GM18873 (cell line): ENCODE measurements around the gene SLCO2A1.

Experiments
- ATAC-seq: cut with Tn5 transposase; IDR thresholded peaks from one replicate; pipeline ENCODE4 v1.9.1; 2021; ENCODE audit warnings: mild to moderate bottlenecking, moderate library complexity, moderate number of reproducible peaks; ENCODE audit not compliant: unreplicated experiment, low FRiP score

The SLCO2A1 gene

GRCh38 chr3:133915685-133916658 is 113.8 kb downstream of the SLCO2A1 start:
- ATAC-seq = no peak

GRCh38 chr3:133914839-133915600 is 114.7 kb downstream of the SLCO2A1 start:
- ATAC-seq = no peak

GRCh38 chr3:133910422-133910821 is 119.3 kb downstream of the SLCO2A1 start:
- ATAC-seq = no peak

DNA sequence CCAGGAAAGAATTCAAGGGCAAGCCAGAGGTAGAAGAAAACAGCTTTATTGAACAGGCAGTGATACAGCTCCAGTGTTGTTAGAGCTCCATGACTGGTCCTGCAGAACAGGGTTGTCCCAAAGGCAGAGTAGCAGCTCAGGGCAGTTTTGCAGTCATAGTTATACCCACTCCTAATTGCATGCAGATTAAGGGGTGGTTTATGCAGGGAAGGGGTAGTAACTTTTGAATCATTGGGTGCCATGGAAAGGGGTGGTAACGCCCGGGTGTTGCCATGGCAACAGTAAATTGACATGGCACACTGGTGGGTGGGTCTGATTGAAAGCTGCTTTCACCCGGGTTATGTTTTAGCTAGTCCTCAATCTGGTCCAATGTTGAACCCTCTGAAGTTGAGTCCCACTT is 124.3 kb downstream of the SLCO2A1 start:
- no peak for ATAC-seq

DNA sequence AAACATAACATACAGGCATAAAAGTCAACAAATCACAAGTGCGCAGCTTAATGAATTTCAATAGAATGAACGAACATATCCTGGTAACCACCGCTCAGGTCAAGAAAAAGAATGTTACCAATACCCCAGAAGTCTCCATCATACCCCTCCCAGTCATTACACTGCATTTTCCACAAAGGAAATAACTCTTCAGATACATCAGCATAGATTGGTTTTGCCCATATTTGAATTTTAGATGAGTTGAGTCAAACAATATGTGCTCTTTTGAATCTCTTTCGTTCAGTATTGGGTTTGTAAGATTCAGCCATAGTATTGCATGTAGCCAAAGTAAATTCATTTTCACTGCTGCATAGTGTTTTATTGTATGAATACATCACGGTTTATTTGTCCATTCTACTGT is 127.9 kb downstream of the SLCO2A1 start:
- ATAC-seq = no peak

DNA sequence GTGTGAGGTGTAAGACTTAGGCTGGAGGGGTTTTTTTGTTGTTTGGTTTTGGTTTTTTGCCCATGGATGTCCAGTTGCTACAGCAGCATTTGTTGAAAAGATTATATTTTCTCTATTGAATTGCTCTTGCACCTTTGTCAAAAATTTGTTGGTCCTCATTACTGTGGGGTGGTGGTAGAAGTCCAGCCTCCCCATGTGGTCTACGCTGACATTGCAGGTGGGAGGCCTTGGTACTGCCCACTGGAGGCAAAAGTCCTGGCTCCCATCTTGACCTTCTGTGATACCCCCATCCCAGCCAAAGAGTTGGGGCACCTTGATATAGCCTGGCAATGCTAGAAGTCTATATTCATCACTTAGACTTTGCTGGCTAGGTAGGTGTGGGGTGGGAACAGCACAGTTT is 128.6 kb downstream of the SLCO2A1 start:
- no peak for ATAC-seq

GRCh38 chr3:133899311-133899710 is 130.4 kb downstream of the SLCO2A1 start:
- no peak for ATAC-seq

- ATAC-seq = no peak
Measured at GRCh38 chr3:133897547-133897946, 132.2 kb downstream of the SLCO2A1 start.

DNA sequence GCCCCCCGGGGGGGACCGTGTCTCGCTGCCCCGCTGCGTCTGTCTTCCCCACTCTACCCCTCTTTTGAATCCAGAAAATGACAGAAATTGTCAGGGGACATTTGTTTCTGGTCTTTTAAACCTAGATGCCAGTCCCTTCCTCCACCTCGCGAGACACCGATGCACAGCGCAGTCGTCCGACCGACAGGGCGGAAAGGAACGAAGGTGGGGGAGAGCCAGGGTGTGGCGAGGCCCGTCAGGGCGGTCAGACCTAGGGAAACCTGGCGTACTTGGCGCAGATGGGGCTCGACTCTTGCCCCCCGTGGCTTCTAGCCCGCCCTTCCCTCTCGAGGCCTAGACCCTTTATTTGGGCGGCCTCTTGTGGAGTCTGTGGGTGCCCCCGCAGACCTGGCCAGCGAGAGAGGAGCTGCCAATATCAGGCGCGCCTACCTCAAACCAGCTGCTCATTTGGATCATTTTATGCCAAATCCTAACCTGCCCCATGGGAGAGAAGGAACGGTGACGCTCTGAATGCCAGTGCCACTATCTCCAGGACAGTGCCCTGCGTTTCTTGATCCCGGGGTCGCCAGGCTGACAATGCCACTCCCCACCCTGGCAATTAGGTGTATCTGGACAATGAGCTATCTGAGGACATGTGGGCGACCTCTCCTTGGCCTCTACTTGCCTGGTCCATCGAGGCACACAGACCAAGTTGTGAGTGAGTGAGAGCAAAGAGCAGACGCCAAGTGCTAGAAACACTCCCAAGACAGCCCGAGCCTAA is 133.5 kb downstream of the SLCO2A1 start:
- no peak for ATAC-seq

- ATAC-seq = no peak
Measured at GRCh38 chr3:133895208-133896001, 134.3 kb downstream of the SLCO2A1 start, which contains the start of gene RAB6B. Gene RAB6B (minus strand): TSS chr3:133895882. CDS start chr3:133895466, 416 bp downstream.

- ATAC-seq = no peak
Measured at GRCh38 chr3:133894353-133895207, 135.1 kb downstream of the SLCO2A1 start.

DNA sequence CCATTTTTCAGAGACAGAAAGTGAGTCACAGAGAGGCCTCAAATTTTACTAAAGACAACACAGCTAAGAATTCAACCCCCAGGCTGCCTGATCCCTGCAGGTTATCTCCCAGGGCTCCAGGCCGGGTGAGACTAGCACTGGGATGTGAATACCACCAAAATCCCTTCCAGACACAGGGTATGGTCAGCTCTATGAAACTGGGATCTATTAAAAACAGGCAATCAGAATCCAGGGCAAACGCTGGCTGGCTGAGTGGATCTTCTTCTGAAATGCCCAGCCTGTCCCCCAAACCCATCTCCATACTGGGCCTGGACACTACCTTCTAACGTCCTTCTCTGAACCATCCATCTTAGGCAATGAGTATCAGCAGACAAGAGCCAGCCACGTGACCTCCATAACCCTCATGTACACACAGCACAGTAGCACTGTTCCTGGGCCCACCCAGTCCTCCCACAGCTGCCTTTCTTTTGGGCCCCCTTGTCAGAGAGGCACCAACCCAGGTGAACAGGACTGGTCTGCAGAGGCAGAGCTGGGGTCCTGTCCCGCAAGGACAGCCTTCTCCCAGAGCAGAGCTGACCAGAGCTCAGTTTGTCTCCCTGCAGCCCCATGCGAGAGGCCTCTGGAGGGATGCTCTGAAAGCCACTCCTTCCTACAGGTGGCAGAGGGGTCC is 135.9 kb downstream of the SLCO2A1 start:
- no peak for ATAC-seq

GRCh38 chr3:133892541-133893231 is 137.0 kb downstream of the SLCO2A1 start:
- ATAC-seq = no peak

DNA sequence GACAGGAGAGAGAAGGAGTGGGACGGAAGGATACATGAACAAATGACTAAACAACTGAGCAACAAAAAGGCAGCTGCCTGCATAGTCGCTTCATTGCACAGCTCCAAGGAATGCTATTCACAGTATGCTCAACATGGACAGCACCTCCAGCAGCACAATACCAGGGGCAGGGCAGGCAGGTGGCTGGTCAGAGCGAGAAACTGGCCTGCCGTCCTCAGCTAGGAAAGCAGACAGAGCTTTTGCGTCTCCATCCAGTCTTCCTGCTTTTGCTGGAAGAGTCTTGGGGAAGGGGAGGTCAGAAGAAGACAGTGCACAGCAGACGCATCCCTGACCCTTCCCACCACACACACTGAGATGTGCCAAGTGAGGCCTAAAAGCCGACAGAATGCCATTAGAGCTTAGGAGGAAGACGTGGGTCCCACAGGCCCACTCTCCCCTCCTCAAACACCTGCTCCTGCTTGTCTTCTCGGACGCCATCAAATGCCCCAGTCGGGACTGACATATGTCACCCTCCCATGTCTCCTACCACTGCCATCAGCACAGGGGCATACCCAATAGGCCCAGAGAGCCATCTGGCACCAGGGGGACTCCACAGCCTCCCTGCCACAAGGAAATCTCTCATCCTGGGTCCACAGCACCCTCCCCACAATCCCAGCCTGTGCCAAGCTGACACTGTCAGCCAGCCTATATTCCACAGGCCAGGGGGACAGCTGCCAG is 137.9 kb downstream of the SLCO2A1 start:
- no peak for ATAC-seq

DNA sequence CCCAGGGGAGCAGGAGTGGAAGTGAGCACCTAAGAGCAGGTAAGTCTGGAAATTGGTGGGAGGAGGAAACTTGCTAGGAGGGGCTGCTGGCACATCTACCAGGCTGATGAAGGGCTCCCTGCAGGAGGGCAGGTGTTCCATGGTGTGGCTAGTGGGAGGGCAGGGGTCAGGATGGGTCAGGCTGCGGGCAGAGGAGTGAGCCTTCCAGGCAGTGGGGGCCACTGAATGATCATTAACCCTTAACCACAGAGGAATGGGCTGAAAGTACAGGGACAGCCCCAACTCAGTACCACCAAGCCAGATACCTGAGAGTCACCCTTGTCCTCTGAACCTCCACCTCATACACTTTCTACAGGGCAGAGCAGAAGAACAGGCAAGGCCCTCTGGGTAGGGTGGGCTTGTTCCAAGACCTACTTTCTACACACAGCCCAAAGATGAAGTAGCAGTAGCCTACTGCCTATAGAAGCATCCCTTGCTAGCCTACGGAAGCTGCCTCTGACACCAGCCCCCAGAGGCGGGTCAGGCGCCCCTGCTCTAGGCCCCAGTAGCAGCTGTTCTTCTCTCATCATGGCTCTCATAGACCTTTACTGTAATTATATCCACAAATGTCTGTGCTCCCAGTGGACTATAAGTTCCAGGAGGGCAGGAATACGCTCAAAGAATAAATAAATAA is 138.6 kb downstream of the SLCO2A1 start:
- ATAC-seq = no peak

DNA sequence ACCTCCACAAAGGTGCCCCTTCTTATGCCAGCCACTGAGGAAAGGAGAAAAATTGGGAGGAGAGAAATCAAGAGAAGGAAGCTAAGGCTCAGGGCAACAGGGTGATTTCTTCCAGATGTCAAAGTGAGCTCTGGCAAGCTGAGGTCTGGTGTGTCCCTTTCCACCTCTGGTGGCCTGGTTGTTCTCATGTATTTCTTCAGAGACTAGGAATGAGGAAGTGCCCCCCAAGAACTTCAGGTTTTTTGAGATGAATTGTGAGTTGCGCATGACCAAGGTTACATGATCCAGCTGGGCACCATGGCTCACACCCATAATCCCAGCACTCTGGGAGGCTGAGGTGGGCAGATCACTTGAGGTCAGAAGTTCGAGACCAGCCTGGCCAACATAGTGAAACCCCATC is 139.7 kb downstream of the SLCO2A1 start:
- ATAC-seq = no peak
